T-helper 9 cell (primary cell): ENCODE results near the gene AURKAIP1.
"Not testable (repeated sequence)": the region's sequence is repeated elsewhere in the genome, so short reads cannot be mapped to it uniquely, and the experiment has no call there.

ENCODE experiments used
- DNase-seq: peaks from one replicate; pipeline ENCODE4 v3.0.0-alpha.2; 2020
- total RNA-seq, 2 donors: gene quantifications; one replicate each; lab custom pipeline; 2026; lab: John Stamatoyannopoulos, UW

Gene AURKAIP1
- 42.7 to 54.0 reads per million in 2 donors for total RNA-seq

DNA sequence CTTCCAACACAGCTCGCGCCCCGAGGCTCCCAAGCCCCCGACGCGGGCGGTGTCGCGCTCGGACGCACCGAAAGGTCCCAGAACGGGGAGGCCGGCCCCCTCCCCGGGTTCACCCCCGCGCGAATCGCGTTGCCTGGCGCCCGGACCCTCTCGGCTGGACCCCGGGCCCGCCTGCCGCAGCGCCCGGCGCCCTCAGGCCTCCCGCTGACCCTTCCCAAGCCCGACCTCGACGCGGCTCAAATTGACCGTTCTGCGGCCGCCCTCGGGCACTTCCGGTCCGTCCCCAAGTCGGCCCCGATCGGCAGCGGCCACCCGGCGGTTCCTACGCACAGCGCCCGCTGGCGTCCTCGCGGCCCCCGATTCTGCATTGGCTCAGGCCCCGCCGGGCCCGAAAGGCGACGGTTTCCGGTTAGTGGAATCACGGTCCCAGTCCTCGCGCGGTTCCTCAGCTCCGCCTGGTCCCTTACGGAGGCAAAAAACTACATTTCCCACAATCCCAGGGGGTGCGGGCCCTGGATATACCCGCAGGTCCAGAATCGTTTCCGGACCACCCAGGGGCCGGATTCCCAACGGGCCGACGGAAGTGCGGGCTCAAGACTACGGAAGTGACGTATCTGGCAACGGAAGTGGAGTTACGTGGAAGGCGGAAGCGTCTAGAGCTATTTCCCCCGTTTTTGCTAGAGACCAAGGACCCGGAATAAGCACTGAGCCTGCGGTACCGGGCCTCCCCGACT is at the start of gene AURKAIP1:
Gene AURKAIP1 (minus strand): TSS at position 279 of the 734 bp plus-strand sequence. CDS start 451 bp downstream, outside the sequence.
- peak; percentile 87 for DNase-seq

- DNase-seq, result no peak
Measured at GRCh38 chr1:1424707-1425106, 49.7 kb upstream of the AURKAIP1 start.

DNA sequence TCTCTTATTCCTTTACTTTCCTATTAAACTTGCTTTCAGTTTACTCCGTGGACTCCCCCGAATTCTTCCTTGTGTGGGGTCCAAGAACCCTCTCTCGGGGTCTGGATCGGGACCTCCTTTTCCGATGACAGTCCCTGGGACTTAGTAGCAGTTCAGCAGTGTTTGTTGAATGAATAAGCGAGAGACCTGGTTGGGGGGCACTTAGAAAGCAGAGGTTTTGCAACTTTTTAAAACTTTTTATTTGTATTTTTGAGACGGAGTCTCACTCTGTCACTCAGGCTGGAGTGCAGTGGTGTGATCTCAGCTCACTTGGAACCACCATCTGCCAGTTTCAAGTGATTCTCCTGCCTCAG is 48.2 kb upstream of the AURKAIP1 start:
- no peak for DNase-seq

DNA sequence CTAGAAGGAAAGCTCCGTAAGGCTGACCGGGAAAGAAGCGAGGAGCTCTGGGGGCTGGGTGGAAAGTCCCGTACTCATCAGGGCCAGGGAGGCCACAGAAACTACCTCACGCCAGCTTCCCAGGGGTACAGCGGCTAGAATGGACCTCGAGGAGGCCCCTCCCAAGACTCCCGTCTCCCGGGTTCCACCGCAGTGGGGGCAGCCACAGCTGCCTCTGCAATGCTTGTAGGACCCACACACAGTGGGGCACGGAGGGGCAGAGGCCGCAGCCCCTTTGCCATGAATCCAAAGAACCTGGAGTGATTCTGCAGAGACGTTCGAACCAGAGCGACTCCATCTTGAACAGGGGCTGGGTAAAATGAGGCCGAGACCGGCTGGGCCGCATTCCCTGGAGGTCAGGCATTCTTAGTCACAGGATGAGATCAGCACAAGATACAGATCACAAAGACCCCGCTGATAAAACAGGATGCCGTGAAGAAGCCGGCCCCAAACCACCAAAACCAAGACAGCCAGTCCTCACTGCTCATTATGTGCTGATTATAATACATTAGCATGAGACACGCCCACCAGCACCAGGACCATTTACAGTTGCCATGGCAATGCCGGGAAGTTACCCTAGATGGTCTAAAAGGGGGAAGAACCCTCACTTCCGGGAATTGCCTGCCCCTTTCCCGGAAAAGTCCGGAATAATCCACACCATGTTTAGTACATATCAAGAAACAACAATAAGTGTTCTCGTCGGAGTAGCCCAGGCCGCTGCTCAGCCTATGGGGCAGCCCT is 47.6 kb upstream of the AURKAIP1 start:
- no peak for DNase-seq

- no peak for DNase-seq
Measured at GRCh38 chr1:1421907-1422464, 47.0 kb upstream of the AURKAIP1 start.

DNA sequence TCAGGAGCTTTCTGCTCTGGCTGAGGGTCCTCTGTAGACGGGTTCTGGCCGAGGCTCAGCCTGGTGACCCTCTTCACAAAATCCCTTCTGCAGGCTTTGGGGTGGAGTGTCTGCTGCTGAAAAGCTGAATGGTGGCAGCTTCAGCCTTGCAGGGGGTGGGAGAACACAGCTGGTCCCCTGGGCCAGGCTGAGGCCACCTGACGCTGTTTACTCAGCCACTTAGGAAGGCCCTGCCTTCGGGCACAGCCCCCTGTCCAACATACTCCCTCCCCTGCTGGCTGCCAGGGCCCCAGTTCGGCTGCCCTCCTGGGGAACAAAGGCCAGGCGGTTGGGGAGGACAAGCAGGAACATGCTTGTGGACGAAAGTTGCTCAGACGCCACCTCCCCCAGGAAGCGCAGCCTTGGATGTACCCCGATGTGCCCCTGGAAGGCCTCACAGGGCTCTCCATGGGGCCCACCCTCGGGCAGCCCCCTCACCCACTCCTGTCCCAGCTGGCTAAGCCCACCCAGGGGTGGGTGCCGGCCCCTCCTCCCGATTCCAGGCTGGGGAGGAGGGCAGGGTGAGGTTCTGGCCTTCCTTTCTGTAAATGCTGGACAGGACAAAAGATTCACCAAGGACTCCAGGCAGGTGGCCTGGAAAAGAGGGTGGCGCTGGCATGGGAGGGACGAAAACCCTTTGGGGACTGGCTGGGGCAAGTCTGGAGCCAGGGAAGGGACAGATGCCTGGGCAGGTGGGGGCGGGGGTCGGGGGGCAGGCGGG is 46.3 kb upstream of the AURKAIP1 start, which contains the start of gene ANKRD65:
Gene ANKRD65 (minus strand): TSS at position 130 of the 760 bp plus-strand sequence. CDS start 271 bp downstream, outside the sequence.
- no peak for DNase-seq

DNA sequence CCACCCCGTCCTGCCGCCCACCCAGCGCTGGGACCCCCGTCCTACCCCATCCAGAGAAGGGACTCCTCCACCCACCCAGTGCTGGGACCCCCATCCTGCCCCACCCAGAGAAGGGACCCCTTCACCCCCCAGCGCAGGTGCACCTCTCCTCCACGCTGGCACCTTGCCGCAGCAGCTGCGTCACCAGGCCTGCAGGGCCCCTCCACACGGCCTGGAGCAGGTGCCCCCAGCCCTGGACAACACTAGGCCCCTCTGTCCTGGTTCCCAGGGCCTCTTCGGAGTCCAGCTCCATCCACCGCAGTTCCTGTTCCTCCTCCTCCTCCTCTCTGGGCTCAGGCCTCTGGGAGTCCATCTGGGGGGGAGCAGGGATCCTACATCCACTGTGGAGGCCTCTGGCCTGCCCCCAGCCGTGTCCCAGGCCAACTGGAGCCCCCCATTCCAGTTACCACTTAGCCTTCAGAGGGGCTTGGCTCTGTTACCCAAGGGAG is 45.7 kb upstream of the AURKAIP1 start:
- no peak for DNase-seq

GRCh38 chr1:1419813-1420653 is 45.0 kb upstream of the AURKAIP1 start:
- no peak for DNase-seq

- no peak for DNase-seq
Measured at GRCh38 chr1:1419363-1419812, 44.4 kb upstream of the AURKAIP1 start.

- DNase-seq, result no peak
Measured at GRCh38 chr1:1418464-1419362, 43.7 kb upstream of the AURKAIP1 start.

GRCh38 chr1:1417825-1418463 is 42.9 kb upstream of the AURKAIP1 start:
- not testable (repeated sequence) for DNase-seq

DNA sequence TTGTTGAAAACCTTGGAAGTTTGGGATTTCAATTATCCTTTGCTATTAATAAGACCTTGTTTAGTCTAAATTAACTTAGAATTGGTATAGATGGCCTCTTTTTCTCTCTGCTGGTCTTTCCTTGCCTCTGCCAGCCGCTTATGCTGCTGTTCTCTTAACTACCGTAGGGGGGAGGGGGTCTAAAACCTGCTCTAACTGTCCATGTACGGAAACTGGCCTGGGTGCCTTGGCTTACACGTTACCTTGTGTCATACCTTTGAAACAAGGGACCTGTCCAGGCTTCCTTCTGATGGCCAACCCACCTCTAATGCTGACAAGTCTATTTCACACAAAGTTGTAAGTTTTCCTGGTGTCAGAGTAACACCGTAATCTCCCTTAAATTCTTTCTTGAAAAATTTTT is 42.4 kb upstream of the AURKAIP1 start:
- not testable (repeated sequence) for DNase-seq

GRCh38 chr1:1415751-1416150 is 40.7 kb upstream of the AURKAIP1 start:
- DNase-seq, result no peak

DNA sequence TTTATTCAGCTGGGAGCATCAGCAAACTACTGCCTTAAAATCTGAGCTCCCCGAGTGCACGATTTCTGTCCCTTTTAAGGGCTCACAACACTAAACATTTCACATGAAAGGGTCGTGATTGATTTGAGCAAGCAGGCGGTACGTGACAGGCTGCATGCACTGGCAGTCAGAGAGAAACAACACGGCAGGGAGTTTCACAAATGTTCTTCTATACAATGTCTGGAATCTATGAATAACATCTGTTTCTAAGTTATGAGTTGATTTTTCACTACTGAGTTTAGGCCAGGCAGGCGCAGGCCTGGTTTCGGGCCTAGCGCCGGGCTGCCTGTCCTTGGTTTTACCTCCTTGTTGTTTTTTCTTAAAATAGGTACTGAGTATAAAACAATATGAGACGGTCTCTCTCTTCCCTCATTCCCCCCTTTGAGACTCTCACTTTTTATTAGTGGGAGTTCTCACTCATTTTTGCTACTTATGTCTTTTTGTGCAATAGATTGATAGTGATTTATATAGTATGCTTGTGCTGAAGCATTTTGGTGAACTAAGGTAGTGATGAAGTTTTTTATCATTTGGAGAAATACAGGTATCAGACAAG is 37.4 kb upstream of the AURKAIP1 start:
- DNase-seq, result not testable (repeated sequence)

GRCh38 chr1:1411626-1412025 is 36.6 kb upstream of the AURKAIP1 start:
- no peak for DNase-seq

GRCh38 chr1:1410238-1410637 is 35.2 kb upstream of the AURKAIP1 start:
- not testable (repeated sequence) for DNase-seq

DNA sequence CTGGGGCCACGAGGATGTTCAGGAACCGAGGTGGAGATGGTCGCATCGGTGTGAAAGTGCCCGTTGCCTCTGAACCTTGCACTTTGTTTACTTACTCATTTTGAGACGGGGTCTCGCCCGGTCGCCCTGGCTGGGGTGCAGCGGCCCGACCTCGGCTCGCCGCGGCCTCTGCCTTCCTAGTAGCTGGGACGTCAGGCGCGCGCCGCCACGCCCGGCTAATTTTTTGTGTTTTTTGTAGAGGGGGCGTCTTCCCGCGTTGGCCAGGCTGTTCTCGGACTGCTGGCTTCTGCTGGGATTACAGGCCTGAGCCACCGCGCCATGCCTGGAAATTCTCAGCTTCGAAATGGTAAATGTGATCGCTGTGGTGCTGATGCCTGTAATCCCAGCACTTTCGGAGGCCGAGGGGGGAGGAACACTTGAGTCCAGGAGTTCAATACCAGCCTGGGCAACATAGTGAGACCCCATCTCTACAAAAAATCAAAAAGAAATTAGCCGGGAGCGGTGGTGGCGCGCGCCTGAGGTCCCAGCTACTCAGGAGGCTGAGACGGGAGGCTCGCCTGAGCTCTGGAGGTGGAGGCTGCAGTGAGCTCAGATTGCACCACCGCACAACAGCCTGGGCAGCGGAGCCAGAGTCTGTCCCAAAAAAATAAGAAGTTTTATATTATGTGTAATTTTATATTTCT is 32.8 kb upstream of the AURKAIP1 start:
- DNase-seq, result peak; percentile 14

DNA sequence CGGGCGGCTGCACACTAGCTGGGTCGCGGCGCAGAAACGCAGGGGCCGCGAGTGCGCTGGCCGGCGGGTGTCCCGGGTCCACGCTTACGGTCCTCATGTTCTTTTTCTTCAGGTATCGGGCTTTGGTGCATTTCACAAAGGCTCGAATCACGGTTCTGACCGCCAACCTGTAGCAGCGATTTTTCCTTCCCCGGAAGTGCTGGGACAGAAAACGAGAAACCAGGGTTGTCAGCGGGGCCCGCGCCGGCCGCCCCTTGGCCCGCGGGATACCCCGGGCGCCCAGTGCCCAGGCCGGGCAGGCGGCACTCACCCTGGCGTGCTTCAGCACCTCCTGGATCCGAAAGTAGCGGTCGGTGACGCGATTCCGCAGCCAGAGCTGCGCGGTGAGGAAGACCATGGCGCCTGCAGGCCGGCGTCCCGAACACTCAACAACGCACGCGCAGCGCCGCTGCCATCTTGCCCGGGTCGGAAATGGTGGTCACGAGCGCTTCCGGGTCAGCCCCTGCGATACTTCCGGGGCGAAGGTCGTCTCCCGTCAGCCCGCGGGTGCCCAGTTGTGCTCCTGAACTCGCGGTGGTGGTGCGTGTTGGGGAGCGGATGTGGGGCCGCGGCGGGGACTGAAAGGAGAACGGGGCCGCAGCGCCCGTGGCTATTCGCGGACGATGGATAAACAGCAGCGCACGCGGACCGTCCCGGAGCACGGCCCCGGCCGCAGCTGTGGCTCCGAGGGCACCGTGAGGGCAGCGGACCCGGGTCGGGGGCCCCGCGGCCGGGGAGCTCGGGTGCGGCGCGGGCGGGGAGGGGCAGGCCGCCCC is 32.0 kb upstream of the AURKAIP1 start, which contains the start of gene MRPL20:
Gene MRPL20 (minus strand): TSS at position 473 of the 815 bp plus-strand sequence. CDS start 76 bp downstream, at position 397.
- DNase-seq, result peak; percentile 95
